ENCODE results near the gene BNIP5.
A peak's percentile ranks its signal among the peaks of the same experiment; 100 is the strongest.

Gene BNIP5

GRCh38 chr6:36347621-36348020 is 10.9 kb upstream of the BNIP5 start:
- no peak overlapping the region for H3K27ac ChIP-seq
- TF ChIP-seq ZFX (IDR thresholded peaks at IDR 0.05) (no peak), CTCF (conservative IDR thresholded peaks at IDR 0.05) (no peak)

GRCh38 chr6:36346486-36347273 is 10.0 kb upstream of the BNIP5 start:
- TF ChIP-seq ZFX (IDR thresholded peaks at IDR 0.05) (no peak), CTCF (conservative IDR thresholded peaks at IDR 0.05) (no peak)

GRCh38 chr6:36345681-36346466 is 9.2 kb upstream of the BNIP5 start:
- no peak for TF ChIP-seq CTCF (conservative IDR thresholded peaks at IDR 0.05)
- no peak overlapping the region for H3K27ac ChIP-seq

More at GRCh38 chr6:36346486-36347273, 10.0 kb upstream of the BNIP5 start:
- H3K27ac ChIP-seq = no peak overlapping the region

GRCh38 chr6:36343109-36343680 is 6.5 kb upstream of the BNIP5 start:
- H3K27ac ChIP-seq = no peak overlapping the region
- no peak for TF ChIP-seq ZFX (IDR thresholded peaks at IDR 0.05)
- TF ChIP-seq CTCF (conservative IDR thresholded peaks at IDR 0.05) = no peak

GRCh38 chr6:36340618-36341454 is 4.1 kb upstream of the BNIP5 start:
- no peak overlapping the region for H3K27ac ChIP-seq
- TF ChIP-seq ZFX (IDR thresholded peaks at IDR 0.05) (no peak), CTCF (conservative IDR thresholded peaks at IDR 0.05) (peak; percentile 99)

- no peak overlapping the region for H3K27ac ChIP-seq
- TF ChIP-seq CTCF (conservative IDR thresholded peaks at IDR 0.05) (no peak), ZFX (IDR thresholded peaks at IDR 0.05) (no peak)
These were observed 3.6 kb upstream of the BNIP5 start for GRCh38 chr6:36340306-36340617.
